NCI-H2196 (cell line): ENCODE results near the gene NUDCD2.
"Not testable (repeated sequence)": the region's sequence is repeated elsewhere in the genome, so short reads cannot be mapped to it uniquely, and the experiment has no call there.

Source experiments
- DNase-seq: peaks from one replicate; lab custom pipeline; 2025; ENCODE audit not compliant: unreplicated experiment; lab: John Stamatoyannopoulos, UW

The NUDCD2 gene

DNA sequence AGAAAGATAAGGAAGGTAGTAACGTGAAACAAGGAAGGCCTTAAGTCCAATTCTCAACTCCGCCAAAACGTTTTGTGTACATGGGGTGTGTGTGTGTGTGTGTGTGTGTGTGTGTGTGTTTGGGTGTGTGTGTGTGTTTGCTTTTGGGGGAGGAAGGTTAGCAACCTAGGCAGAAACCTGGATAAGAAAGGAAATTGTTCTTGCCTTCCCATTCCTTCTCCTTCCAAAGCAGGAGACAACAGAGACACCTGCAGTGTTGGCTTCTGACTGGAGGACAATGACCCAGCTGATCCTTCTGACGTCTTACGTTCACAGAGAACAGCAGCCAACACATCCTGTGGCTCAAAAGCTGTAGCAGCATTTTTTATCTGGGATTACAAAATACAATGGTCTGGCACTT, 26.6 kb downstream of the NUDCD2 start:
- DNase-seq: no peak

DNA sequence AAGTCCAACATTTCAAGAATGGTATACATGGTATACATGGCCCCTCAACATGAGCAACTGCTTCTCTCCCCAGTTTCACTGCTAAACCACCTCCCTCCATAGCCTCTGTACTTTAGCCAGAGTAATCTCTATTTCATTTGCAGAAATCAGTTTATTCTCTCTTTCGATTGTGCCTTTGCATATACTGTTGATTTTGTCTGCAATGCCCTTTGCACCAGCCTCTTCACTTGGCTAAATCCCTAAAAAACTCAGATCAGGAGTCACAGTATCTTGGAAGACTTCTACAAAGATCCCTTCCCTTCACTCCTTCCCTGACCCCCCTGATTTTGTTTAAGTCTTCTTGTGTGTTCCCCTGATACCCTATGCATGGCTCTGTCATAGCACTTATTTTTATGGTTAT, 27.4 kb downstream of the NUDCD2 start:
- no peak for DNase-seq

DNA sequence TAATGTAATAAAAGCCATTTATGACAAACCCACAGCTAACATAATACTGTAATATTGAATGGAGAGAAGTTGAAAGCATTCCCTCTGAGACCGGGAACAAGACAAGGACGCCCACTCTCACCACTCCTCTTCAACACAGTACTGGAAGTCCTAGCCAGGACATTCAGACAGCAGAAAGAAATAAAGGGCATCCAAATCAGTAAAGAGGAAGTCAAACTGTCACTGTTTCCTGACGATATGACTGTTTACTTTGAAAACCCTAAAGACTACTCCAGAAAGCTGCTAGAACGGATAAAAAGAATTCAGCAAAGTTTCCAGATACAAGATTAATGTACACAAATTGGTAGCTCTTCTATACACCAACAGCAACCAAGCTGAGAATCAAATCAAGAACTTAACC, 33.8 kb downstream of the NUDCD2 start:
- DNase-seq: not testable (repeated sequence)

DNA sequence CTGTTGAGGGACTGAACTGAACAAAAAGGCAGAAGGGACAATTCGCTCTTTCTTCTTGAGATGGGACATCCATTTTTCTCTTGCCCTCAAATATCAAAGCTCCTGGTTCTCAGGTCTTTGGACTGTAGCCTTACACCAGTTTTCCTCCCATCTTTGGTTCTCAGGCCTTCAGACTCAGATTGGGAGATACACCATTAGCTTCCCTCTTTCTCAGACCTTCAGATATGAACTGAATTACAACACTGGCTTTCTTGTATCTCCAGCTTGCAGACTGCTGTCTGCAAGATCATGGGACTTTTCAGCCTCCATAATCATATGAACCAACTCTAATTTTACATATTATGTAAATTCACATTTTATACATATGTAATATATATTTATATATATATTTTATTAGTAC, 35.1 kb downstream of the NUDCD2 start:
- no peak for DNase-seq

DNA sequence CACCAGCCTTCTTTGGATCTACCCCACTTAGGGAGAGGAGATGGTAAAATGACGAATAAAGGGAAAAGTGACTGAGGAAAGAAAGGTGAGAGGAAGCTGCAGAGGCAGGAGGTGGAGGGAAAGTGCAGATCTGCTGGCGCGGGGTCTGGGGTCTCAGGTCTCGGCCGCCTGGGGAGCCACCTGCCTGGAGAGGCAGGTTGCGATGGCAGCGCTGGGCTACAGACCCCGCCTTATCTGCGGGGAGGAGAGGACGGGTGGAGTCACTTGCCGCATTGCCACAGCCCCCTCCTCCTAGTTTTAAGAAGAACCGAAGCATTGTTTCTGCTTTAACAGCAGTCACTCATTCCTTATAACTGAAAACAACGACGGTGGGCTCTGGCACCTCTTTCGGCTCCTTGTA, 44.2 kb downstream of the NUDCD2 start:
- DNase-seq: not testable (repeated sequence)

DNA sequence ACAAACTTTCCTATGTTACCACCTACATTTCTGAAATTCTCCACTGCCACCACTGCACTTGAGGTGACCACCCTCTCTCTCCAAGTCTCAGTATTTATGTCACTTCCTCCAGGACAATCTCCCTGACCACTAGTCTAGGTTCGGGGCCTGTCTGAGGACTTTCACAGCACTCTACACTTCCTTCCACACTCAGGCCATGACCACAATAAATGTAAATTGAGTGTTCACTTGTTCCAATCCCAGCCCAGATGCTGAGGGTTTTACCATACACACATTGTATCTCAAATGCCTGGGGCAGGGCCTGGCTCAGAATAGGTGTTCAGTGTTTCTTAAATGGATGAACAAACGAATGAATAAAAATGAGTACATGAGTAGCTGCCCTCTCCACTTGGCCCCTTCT, 49.4 kb downstream of the NUDCD2 start:
- DNase-seq: no peak

DNA sequence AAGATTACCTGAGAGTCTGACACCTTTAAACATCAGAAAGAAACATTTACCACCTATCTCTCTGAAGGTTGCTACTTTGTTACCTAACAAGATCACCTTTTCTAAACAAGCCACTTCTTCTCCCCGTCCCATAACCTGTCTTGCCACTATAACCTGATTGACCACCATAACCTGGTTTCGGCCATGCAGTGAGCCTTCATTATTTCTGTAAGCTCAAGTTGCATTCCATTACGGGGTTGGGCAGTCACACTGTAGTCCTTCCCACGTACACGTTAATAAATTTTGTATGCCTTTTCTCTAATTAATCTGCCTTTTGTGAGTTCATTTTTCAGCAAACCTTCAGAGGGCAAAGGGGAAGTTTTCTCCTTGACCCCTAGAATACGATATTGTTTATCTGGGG, 50.5 kb downstream of the NUDCD2 start:
- no peak for DNase-seq

DNA sequence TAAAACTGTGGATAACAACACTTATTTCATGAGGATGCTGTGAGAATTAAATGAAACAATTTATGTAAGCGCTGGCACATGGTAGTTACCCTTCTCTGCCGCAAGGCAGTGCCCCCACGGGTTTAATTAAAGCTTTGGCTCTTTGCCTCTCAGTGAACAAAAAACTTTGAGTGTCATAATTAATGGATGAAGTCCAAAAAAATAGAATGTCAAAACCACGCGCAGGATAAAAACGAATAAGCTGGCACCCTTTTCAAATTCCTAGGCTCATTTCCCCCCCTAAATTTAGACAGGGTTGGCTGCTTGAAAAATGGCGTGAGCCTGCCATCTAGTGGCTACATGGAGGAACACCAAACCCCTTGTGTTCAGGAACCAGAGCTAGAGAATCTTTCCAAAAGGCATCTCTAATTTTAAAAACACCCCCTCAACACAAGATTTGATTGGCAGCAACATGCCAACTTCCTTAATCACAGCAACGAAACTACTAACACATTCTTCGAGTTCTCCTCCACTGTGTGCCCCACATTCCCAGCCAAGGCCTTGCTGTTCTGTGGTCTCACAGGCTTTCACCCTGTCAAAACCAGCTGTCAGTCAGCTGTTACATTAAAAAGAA, 51.5 kb downstream of the NUDCD2 start:
- DNase-seq: peak; percentile 44

DNA sequence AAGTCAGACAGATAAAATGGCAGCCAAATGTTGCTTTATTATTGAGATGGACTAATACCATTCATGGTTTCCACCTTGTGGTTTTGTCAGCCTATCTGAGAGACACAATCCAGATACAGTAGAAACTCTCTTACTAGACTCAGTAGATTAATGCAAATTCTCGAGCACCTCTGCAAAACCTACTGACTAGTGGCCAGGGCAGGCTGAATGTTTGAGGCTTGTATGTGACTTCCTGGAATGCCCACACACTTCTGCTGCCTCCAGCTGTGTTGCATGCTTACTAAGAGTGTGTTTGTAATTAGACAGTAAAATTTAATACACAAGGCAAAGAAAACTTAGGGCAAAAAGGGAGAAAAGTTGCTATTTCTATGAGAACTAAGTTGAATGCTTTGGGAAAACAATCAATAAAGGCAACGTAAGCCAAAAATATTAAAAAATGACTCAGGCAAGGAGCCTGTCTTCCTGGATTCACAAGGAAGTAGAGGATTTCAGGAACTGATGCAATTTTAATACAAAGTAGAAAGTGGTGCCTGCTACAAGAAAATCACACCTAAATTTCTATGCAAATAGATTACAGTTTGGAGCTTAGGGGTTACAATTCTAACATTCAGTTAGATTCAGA, 52.8 kb downstream of the NUDCD2 start:
- DNase-seq: no peak

DNA sequence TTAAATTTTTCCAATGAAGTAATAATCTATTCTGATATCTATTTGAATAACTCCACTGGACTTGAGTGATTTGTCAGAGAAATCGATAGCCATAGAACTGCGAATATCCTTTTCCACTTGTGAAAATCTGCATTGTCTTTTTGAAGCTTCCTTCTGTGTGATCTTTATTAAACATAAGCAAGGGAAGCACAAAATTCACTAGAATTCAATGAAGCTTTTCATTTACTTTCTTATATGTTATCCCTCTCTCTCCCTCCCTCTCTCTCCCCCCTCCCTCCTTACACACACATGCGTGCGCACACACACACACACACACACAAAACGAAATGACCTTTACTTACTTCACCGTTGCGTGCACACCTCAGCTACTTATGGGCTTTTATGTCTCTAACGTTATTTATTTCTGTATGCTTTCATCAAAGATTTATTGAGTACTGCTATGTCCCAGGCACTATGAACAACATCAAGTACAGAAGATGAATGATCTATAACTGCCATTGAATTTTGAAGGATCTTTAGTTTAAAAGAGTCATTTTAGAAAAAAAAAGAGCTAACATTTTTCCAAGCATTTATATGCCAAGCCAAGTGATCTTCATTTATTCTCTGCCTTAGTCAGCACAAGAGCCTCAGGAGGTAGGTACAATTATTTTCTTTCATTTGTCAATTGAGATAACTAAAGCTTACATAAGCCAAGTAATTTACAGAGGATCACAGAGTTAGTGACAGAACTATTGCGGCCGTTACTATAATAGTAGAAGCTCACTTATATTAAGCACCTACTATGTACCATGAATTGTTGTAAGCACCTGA, 55.3 kb downstream of the NUDCD2 start:
- DNase-seq: no peak

DNA sequence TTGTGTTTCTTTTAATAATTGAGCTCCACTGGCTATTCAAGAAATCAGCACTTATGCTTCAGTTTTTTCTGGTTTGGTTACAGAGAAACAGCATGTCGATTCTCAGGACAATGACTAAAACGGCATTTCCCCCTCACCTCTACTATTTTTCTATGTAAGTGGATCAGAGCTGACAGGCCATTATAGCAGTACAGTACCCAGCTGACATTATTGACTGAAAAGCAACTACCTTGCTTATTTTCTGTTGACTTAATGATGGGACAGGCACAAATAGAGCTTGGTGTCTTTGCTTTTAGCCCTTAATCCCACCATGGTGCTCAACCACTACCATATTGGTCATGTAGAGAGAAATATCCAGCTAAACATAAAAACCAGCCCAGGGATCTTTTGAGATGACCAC, 57.9 kb downstream of the NUDCD2 start:
- DNase-seq: no peak

DNA sequence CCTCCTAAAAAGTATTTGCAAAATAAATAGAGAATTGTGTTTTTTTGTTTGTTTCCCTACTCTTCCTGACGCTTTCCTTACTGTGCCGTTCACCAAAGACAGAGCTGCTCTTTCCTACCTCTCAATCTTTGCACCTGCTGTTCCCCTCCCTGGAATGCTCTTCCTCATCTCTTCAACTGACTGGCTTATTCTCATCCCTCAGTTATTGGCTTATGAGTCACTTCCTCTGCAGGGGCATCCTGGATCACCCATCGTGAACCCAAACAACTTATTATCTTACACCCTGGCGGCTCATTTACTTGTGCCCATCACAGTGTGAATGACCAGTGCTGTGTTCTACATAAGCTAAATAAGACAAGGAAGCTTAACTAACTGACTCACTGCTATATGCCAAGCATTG, 58.6 kb downstream of the NUDCD2 start:
- DNase-seq: no peak

DNA sequence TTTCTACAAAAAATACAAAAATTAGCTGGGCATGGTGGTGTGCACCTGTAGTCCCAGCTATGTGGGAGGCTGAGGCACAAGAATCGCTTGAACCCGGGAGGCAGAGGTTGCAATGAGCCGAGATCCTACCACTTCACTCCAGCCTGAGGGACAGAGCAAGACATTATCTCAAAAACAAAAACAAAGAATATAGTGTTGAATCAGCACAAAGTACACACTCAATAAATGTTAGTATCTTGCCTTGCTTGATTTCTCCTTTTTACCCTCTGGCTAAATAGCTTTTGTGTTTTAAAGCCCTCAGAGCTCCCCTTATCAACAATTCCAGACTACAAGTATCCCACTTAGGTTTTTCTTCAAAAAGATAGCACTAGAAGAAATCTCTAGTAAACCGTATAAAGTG, 60.0 kb downstream of the NUDCD2 start:
- DNase-seq: no peak

DNA sequence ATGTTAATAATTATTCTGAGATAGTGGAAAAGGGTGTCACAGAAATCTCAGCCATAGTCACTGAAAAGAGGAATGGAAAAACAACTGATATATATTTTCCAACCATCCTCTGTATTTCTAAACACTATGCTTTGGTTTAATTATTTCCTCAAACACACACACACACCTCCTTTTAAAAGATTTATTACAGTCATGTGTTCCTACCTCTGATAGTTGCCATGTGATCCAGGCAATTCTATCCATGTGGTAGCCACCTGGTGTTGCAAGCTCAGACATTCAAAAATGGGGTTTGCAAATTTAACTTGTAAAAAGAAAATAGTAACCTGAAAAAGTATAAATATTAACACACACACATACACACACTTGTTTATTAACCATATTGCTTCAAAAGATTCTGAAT, 62.5 kb downstream of the NUDCD2 start:
- no peak for DNase-seq

DNA sequence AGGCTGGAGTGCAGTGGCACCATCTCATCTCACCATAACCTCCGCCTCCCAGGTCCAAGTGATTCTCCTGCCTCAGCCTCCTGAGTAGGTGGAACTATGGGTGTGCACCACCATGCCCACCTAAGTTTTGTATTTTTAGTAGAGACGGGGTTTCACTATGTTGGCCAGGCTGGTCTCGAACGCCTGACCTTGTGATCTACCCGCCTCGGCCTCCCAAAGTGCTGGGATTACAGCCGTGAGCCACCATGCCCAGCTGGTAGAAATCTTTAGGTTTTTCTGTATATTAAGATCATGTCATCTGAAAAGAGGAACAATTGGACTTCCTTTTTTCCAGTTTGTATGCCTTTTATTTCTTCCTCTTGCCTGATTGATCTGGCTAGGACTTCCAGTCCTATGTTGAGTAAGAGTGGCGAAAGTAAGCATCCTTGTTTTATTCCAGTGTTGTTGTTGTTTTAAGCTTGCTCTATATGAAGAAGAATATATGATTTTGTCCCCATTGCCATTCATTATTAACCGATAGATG, 63.0 kb downstream of the NUDCD2 start:
- not testable (repeated sequence) for DNase-seq
